HepG2 (cell line): ENCODE results near the gene CAMTA1. TPM values are rescaled to one million over a fixed set of nuclear protein-coding genes. Genes with fewer than 3 reads are reported as not detected.

Experiments
- BHLHE40 ChIP-seq: IDR thresholded peaks from 2 replicates; pipeline ENCODE4 v1.6.1; 2011; ENCODE audit warnings: low read length, improper control_type of control experiment
- ETV6 ChIP-seq: sonication (generic); formaldehyde crosslinking; conservative IDR thresholded peaks from 2 replicates; pipeline ENCODE4 v1.4.0; 2020; ENCODE audit warnings: missing genetic modification reagents
- GATAD2A ChIP-seq: IDR thresholded peaks from 2 replicates; pipeline ENCODE4 v1.6.1; 2016
- JUN ChIP-seq: sonication (generic); formaldehyde crosslinking; IDR thresholded peaks from 2 replicates; pipeline ENCODE4 v1.4.0; 2020; ENCODE audit warnings: mild to moderate bottlenecking, missing genetic modification reagents
- KDM5B ChIP-seq: sonication (generic); formaldehyde crosslinking; IDR thresholded peaks from 2 replicates; pipeline ENCODE4 v1.4.0; 2020; ENCODE audit warnings: missing genetic modification reagents, mild to moderate bottlenecking, borderline replicate concordance
- KLF11 ChIP-seq: IDR thresholded peaks from 2 replicates; pipeline ENCODE4 v1.6.1; 2016; ENCODE audit warnings: missing compliant biosample characterization
- MAFF ChIP-seq: IDR thresholded peaks from 2 replicates; pipeline ENCODE4 v1.6.1; 2011; ENCODE audit warnings: low read depth, low read length, improper control_type of control experiment
- NFIB ChIP-seq: sonication (generic); formaldehyde crosslinking; IDR thresholded peaks from 2 replicates; pipeline ENCODE4 v1.9.0; 2021; ENCODE audit warnings: missing genetic modification reagents, mild to moderate bottlenecking, borderline replicate concordance
- PLRG1 ChIP-seq: fragments of 450-650 bp; conservative IDR thresholded peaks from 2 replicates; pipeline ENCODE4 v1.6.1; 2016
- SOX13 ChIP-seq, 3 experiments: fragments of 450-650 bp in 1 of 3; sonication (generic) in 1 of 3; formaldehyde crosslinking in 1 of 3; IDR thresholded peaks in 2 of 3; conservative IDR thresholded peaks in 1 of 3; 2 replicates each; pipeline versions ENCODE4 v1.5.0 to v1.6.1; 2016 to 2020; ENCODE audit warnings: antibody characterized with exemption in 1 of 3, mild to moderate bottlenecking in 1 of 3, missing compliant biosample characterization in 1 of 3, missing genetic modification reagents in 1 of 3, moderate library complexity in 1 of 3
- TARDBP ChIP-seq: sonication (generic); formaldehyde crosslinking; IDR thresholded peaks from 2 replicates; pipeline ENCODE4 v1.8.0; 2022; ENCODE audit warnings: mild to moderate bottlenecking, missing genetic modification reagents
- ZNF446 ChIP-seq: sonication (generic); formaldehyde crosslinking; IDR thresholded peaks from 2 replicates; pipeline ENCODE4 v1.5.0; 2020; ENCODE audit warnings: mild to moderate bottlenecking, missing genetic modification reagents
- ZNF543 ChIP-seq: sonication (generic); formaldehyde crosslinking; IDR thresholded peaks from 2 replicates; pipeline ENCODE4 v1.4.0; 2020; ENCODE audit warnings: mild to moderate bottlenecking, missing genetic modification reagents
- ZNF746 ChIP-seq: sonication (generic); formaldehyde crosslinking; IDR thresholded peaks from 2 replicates; pipeline ENCODE4 v1.8.0; 2022; ENCODE audit warnings: mild to moderate bottlenecking, missing genetic modification reagents
- ZNF780A ChIP-seq: sonication (generic); formaldehyde crosslinking; IDR thresholded peaks from 2 replicates; pipeline ENCODE4 v1.8.0; 2022; ENCODE audit warnings: mild to moderate bottlenecking, missing genetic modification reagents, moderate library complexity
- ZNF816 ChIP-seq: sonication (generic); formaldehyde crosslinking; IDR thresholded peaks from 2 replicates; pipeline ENCODE4 v1.8.0; 2022; ENCODE audit warnings: missing genetic modification reagents, mild to moderate bottlenecking, borderline replicate concordance
- ZNF839 ChIP-seq: sonication (generic); formaldehyde crosslinking; IDR thresholded peaks from 2 replicates; pipeline ENCODE4 v1.4.0; 2020; ENCODE audit warnings: missing genetic modification reagents, mild to moderate bottlenecking, borderline replicate concordance
- polyA plus RNA-seq, 8 experiments: library from polyadenylated mRNA; depleted of rRNA in 3 of 8; stranded (reverse) in 7 of 8; unstranded in 1 of 8; fragments of >200 nt; fragmentation: Illumina TruSeq in 4 of 8; extraction: Trizol in 4 of 8; gene quantifications; 2 replicates each; pipeline versions ENCODE4 v1.2.1 to v1.2.3, GENCODE V29; 2011 to 2016; ENCODE audit warnings: low read depth in 4 of 8, missing spikeins in 1 of 8, mixed read lengths in 1 of 8; ENCODE audit not compliant: insufficient read depth in 1 of 8
- total RNA-seq, 5 experiments: library from RNA; depleted of rRNA; stranded (reverse); fragments of >200 nt; fragmentation: Illumina TruSeq; extraction: Trizol; gene quantifications; 2 replicates each; pipeline ENCODE4 v1.2.3, GENCODE V29; 2016; ENCODE audit warnings: low read depth in 1 of 5
- TF ChIP-seq, protein P1 (sequence below): fragments of 450-650 bp; IDR thresholded peaks from 2 replicates; pipeline ENCODE4 v1.6.1; 2016
- TF ChIP-seq, protein P2 (sequence below): IDR thresholded peaks from 2 replicates; pipeline ENCODE4 v1.6.1; 2012; ENCODE audit warnings: inconsistent platforms
- TF ChIP-seq, protein P3 (sequence below): sonication (generic); formaldehyde crosslinking; IDR thresholded peaks from 2 replicates; pipeline ENCODE4 v1.4.0; 2020; ENCODE audit warnings: missing genetic modification reagents, low read depth, mild to moderate bottlenecking, borderline replicate concordance
- TF ChIP-seq, protein P4 (sequence below): fragments of 450-650 bp; IDR thresholded peaks from 2 replicates; pipeline ENCODE4 v1.6.1; 2017; ENCODE audit warnings: mild to moderate bottlenecking
- TF ChIP-seq, protein P5 (sequence below): sonication (generic); formaldehyde crosslinking; IDR thresholded peaks from 2 replicates; pipeline ENCODE4 v1.4.0; 2020; ENCODE audit warnings: low read depth, mild to moderate bottlenecking, missing genetic modification reagents
- TF ChIP-seq, protein P6 (sequence below): IDR thresholded peaks from 2 replicates; pipeline ENCODE4 v1.6.1; 2016

Gene CAMTA1
- total and polyA plus RNA-seq, 2 of the 13 experiments (the other 11 are each of a cell fraction or from before 2014, with no cell fraction given), result 25.0 to 36.4 TPM

DNA sequence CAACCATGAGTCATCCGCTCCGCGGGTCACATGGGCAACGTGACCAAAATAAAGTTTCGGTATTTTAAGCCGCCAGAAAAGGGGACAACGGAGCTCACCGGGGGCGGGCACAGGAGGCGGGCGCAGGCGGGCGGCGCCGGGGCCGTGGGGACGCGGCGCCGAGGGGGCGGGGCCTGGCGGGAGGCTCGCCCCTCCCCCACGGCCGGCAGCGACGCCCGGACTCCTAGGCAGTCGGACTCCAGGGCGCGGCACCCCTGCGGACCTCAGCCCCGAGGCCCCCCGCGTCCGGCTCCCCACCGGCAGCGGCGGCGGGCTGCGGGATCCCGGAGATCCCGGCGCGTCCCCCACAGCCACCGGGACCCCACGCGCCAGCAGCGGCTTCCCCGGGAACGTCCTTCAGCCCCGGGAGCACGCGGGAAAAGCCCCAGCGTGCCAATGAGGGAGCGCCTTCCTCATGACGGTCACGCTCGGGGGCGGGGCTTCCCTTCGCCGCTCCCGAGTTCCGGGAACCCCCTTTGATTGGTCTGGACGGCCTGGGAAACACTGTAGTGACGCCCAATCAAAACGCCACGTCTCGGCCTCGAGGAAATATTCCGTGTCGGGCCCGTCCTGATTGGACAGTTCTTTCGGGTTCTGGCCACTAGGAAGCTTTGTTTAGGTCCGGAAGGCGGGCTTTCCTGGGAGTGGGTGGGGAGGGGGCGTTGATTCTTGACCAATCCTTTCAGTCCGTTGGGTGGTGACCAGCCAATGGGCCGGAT, 515 bp upstream of the CAMTA1 start (continued):
- TF ChIP-seq, protein P1, sequence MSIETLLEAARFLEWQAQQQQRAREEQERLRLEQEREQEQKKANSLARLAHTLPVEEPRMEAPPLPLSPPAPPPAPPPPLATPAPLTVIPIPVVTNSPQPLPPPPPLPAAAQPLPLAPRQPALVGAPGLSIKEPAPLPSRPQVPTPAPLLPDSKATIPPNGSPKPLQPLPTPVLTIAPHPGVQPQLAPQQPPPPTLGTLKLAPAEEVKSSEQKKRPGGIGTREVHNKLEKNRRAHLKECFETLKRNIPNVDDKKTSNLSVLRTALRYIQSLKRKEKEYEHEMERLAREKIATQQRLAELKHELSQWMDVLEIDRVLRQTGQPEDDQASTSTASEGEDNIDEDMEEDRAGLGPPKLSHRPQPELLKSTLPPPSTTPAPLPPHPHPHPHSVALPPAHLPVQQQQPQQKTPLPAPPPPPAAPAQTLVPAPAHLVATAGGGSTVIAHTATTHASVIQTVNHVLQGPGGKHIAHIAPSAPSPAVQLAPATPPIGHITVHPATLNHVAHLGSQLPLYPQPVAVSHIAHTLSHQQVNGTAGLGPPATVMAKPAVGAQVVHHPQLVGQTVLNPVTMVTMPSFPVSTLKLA, result peak; percentile 35; the same call in 1 of the 2 replicates
- TF ChIP-seq PLRG1 (no peak), SOX13 (IDR thresholded peaks at IDR 0.05) (no peak), SOX13 (CRISPR knock-in tag; conservative IDR thresholded peaks at IDR 0.05 in 1 of 2, IDR thresholded peaks at IDR 0.05 in 1 of 2) (0 out of 4 replicates have a peak, but pooled peaks of 1 of the 2 experiments have one; percentile 7), ZNF746 (no peak; the same call in 1 of the 2 replicates), NFIB (CRISPR knock-in tag) (no peak), ZNF543 (CRISPR knock-in tag) (peak; percentile 45; the same call in 1 of the 2 replicates), KDM5B (peak; percentile 82), TARDBP (CRISPR knock-in tag) (peak; percentile 32; the same call in 1 of the 2 replicates), GATAD2A (no peak), ZNF780A (CRISPR knock-in tag) (no peak), ETV6 (CRISPR knock-in tag) (no peak), ZNF446 (CRISPR knock-in tag) (no peak), MAFF (no peak), BHLHE40 (peak; percentile 77), JUN (no peak), ZNF816 (CRISPR knock-in tag) (no peak), ZNF839 (CRISPR knock-in tag) (no peak), KLF11 (CRISPR knock-in tag) (no peak; the same call in 1 of the 2 replicates)
- TF ChIP-seq, protein P2, sequence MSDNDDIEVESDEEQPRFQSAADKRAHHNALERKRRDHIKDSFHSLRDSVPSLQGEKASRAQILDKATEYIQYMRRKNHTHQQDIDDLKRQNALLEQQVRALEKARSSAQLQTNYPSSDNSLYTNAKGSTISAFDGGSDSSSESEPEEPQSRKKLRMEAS, result peak; percentile 93
- TF ChIP-seq, protein P3, sequence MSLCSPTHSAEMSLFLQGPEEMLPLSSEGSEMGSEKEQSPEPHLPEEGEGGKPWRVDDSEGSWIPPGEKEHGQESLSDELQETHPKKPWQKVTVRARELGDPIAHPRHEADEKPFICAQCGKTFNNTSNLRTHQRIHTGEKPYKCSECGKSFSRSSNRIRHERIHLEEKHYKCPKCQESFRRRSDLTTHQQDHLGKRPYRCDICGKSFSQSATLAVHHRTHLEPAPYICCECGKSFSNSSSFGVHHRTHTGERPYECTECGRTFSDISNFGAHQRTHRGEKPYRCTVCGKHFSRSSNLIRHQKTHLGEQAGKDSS (CRISPR knock-in tag), result no peak
- TF ChIP-seq, protein P4, sequence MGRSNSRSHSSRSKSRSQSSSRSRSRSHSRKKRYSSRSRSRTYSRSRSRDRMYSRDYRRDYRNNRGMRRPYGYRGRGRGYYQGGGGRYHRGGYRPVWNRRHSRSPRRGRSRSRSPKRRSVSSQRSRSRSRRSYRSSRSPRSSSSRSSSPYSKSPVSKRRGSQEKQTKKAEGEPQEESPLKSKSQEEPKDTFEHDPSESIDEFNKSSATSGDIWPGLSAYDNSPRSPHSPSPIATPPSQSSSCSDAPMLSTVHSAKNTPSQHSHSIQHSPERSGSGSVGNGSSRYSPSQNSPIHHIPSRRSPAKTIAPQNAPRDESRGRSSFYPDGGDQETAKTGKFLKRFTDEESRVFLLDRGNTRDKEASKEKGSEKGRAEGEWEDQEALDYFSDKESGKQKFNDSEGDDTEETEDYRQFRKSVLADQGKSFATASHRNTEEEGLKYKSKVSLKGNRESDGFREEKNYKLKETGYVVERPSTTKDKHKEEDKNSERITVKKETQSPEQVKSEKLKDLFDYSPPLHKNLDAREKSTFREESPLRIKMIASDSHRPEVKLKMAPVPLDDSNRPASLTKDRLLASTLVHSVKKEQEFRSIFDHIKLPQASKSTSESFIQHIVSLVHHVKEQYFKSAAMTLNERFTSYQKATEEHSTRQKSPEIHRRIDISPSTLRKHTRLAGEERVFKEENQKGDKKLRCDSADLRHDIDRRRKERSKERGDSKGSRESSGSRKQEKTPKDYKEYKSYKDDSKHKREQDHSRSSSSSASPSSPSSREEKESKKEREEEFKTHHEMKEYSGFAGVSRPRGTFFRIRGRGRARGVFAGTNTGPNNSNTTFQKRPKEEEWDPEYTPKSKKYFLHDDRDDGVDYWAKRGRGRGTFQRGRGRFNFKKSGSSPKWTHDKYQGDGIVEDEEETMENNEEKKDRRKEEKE, result no peak
- TF ChIP-seq, protein P5, sequence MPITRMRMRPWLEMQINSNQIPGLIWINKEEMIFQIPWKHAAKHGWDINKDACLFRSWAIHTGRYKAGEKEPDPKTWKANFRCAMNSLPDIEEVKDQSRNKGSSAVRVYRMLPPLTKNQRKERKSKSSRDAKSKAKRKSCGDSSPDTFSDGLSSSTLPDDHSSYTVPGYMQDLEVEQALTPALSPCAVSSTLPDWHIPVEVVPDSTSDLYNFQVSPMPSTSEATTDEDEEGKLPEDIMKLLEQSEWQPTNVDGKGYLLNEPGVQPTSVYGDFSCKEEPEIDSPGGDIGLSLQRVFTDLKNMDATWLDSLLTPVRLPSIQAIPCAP, result 0 out of 2 replicates have a peak, but pooled peaks have one; percentile 55
- TF ChIP-seq, protein P6, sequence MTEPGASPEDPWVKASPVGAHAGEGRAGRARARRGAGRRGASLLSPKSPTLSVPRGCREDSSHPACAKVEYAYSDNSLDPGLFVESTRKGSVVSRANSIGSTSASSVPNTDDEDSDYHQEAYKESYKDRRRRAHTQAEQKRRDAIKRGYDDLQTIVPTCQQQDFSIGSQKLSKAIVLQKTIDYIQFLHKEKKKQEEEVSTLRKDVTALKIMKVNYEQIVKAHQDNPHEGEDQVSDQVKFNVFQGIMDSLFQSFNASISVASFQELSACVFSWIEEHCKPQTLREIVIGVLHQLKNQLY, result peak; percentile 31; the same call in 1 of the 2 replicates
